Mesendoderm (in vitro differentiated cells): ENCODE data around the gene SYNM.

Source experiments
- DNase-seq: peaks from one replicate; pipeline ENCODE4 v3.0.0; 2013
- H2AK5ac ChIP-seq: 2 replicates; pipeline ENCODE4 v1.6.1; 2013; ENCODE audit warnings: low read length, inconsistent platforms
- H2BK120ac ChIP-seq: 2 replicates; pipeline ENCODE4 v1.6.1; 2013; ENCODE audit warnings: low read depth, mild to moderate bottlenecking, low read length, moderate library complexity, mixed read lengths
- H2BK15ac ChIP-seq: replicated peaks from 2 replicates; pipeline ENCODE4 v1.6.1; 2013; ENCODE audit warnings: low read depth, mild to moderate bottlenecking, moderate library complexity
- H2BK5ac ChIP-seq: 2 replicates; pipeline ENCODE4 v1.6.1; 2013; ENCODE audit warnings: low read length, inconsistent platforms
- H3K18ac ChIP-seq: 2 replicates; pipeline ENCODE4 v1.6.1; 2013; ENCODE audit warnings: mild to moderate bottlenecking, low read length, mixed read lengths
- H3K23ac ChIP-seq: one replicate; pipeline ENCODE4 v1.6.1; 2013; ENCODE audit warnings: low read length
- H3K27ac ChIP-seq: 2 replicates; pipeline ENCODE4 v1.5.1; 2013; ENCODE audit warnings: low read depth, mild to moderate bottlenecking, inconsistent platforms, low read length, moderate library complexity
- H3K27me3 ChIP-seq: 2 replicates; pipeline ENCODE4 v1.6.1; 2013; ENCODE audit warnings: low read length, control low read depth, mild to moderate bottlenecking, inconsistent platforms; ENCODE audit not compliant: insufficient read depth, poor library complexity
- H3K36me3 ChIP-seq: 2 replicates; pipeline ENCODE4 v1.6.1; 2013; ENCODE audit warnings: low read length, inconsistent platforms; ENCODE audit not compliant: control insufficient read depth, insufficient read depth
- H3K4ac ChIP-seq: one replicate; pipeline ENCODE4 v1.6.1; 2013; ENCODE audit warnings: low read depth, mild to moderate bottlenecking, low read length, moderate library complexity
- H3K4me1 ChIP-seq: 2 replicates; pipeline ENCODE4 v1.6.1; 2013; ENCODE audit warnings: low read depth, low read length, inconsistent platforms; ENCODE audit not compliant: control insufficient read depth
- H3K4me2 ChIP-seq: 2 replicates; pipeline ENCODE4 v1.6.1; 2013; ENCODE audit warnings: low read length
- H3K4me3 ChIP-seq: 2 replicates; pipeline ENCODE4 v1.5.1; 2013; ENCODE audit warnings: mild to moderate bottlenecking, low read length
- H3K56ac ChIP-seq: one replicate; pipeline ENCODE4 v1.6.1; 2013; ENCODE audit warnings: low read length
- H3K79me1 ChIP-seq: 2 replicates; pipeline ENCODE4 v1.6.1; 2013; ENCODE audit warnings: low read length, inconsistent platforms
- H3K79me2 ChIP-seq: 2 replicates; pipeline ENCODE4 v1.6.1; 2013; ENCODE audit warnings: mild to moderate bottlenecking, low read length; ENCODE audit not compliant: control insufficient read depth, insufficient read depth
- H3K9ac ChIP-seq: 2 replicates; pipeline ENCODE4 v1.6.1; 2013; ENCODE audit warnings: low read length, inconsistent platforms
- H4K5ac ChIP-seq: one replicate; pipeline ENCODE4 v1.6.1; 2013; ENCODE audit warnings: low read length
- H4K8ac ChIP-seq: one replicate; pipeline ENCODE4 v1.6.1; 2013; ENCODE audit warnings: low read depth, mild to moderate bottlenecking, control low read depth, low read length, moderate library complexity
- WGBS: extraction: QIAGEN DNeasy Blood & Tissue Kit; methylation state at CpG from one replicate; pipeline ENCODE4 v1.1.7; 2013; ENCODE audit warnings: low lambda C conversion rate, missing lambda C conversion rate; ENCODE audit not compliant: insufficient coverage; ENCODE audit errors: extremely low coverage; 5-methylcytosine and 5-hydroxymethylcytosine counted together

The SYNM gene

GRCh38 chr15:99163271-99164062 is 58.6 kb downstream of the SYNM start:
- H4K8ac ChIP-seq, result no peak overlapping the region
- no peaks in the 10 kb centered on the region for H3K79me1 ChIP-seq
- no CpG with 5 or more reads among the region's 4 CpGs for WGBS
- no peak overlapping the region for H3K4me3 ChIP-seq
- no peak overlapping the region for H3K9ac ChIP-seq
- no peak overlapping the region for H3K23ac ChIP-seq
- no peak overlapping the region for H2BK120ac ChIP-seq
- no peak overlapping the region for H3K56ac ChIP-seq
- no peak overlapping the region for H3K27ac ChIP-seq
- no peak overlapping the region for H3K4ac ChIP-seq
- H3K79me2 ChIP-seq, result no peaks in the 10 kb centered on the region
- no peak overlapping the region for H3K18ac ChIP-seq
- DNase-seq, result no peak
- H4K5ac ChIP-seq, result no peak overlapping the region
- H3K36me3 ChIP-seq, result no peaks in the 10 kb centered on the region
- H3K4me1 ChIP-seq, result no peaks in the 10 kb centered on the region
- H3K4me2 ChIP-seq, result no peak overlapping the region
- no peaks in the 10 kb centered on the region for H3K27me3 ChIP-seq
- no peak overlapping the region for H2BK5ac ChIP-seq
- H2AK5ac ChIP-seq, result no peak overlapping the region
- H2BK15ac ChIP-seq, result no peak overlapping the region

DNA sequence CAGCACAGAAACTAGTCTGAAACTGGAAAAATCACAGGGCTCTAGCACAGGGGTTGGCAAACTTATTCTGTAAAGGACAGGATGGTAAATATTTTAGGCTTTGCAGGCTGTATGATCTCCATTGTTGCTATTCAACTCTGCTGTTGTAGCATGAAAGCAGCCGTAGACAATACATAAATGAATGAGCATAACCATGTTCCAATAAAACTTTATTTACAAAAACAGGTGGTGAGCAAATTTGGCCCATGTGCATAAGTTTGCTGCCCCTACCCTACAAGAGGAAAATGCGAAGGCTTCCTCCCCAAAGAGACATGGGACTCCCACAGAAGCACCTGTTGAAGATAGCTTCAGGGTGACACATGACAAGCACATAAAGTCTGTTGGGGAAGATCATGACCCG is 59.2 kb downstream of the SYNM start:
- no peak for DNase-seq
- Histone ChIP-seq H2BK5ac (no peak overlapping the region), H3K23ac (no peak overlapping the region)

DNA sequence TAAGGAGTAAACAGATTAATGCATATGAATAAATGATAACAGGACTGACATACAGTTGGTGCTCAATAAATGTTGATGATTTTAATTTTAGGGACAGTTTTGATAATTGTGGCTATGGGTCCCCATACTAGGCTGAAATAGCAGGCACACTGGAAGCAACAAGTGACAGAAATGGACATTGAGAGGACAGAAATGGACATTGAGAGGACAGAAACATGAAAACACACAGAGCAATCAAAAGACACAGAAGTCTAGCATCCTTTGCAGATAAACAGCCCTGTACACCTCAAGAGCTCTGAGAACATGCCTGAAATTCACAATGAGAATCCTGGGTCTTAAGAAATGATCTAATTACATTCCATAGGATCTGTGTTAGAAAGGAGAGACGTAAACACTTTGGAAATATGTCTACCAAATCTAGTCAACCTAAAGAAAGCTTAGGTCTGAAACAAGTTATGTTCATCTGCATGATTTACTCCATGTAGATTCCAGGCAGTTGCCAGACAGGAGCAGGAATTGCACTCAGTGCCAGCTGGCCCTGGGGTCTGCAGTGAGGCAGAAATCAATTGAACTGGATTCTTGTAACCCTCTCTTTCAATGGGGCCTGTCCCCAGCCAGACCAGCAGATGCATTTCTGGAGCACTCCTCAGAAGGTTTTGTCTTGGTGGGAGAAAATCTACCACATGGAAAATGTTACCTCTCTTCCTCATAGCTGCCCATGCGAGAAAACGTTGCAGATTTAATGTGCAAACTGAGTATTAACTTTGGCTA is 60.3 kb downstream of the SYNM start:
- Histone ChIP-seq H4K5ac (no peak overlapping the region), H2BK15ac (no peak overlapping the region), H3K18ac (no peak overlapping the region), H3K79me2 (no peaks in the 10 kb centered on the region), H2BK120ac (no peak overlapping the region), H3K9ac (no peak overlapping the region), H3K4me1 (no peaks in the 10 kb centered on the region), H3K27me3 (no peaks in the 10 kb centered on the region), H3K4me3 (no peak overlapping the region), H3K4me2 (no peak overlapping the region), H3K27ac (no peak overlapping the region), H3K79me1 (no peaks in the 10 kb centered on the region), H3K36me3 (no peaks in the 10 kb centered on the region), H3K23ac (no peak overlapping the region), H2BK5ac (no peak overlapping the region), H3K56ac (no peak overlapping the region), H3K4ac (no peak overlapping the region), H2AK5ac (no peak overlapping the region), H4K8ac (no peak overlapping the region)
- WGBS, result no CpG with 5 or more reads among the region's 3 CpGs
- DNase-seq, result no peak

More for the DNA sequence above, 59.2 kb downstream of the SYNM start:
- H3K4me2 ChIP-seq, result no peak overlapping the region
- H3K4me3 ChIP-seq, result no peak overlapping the region
- no peak overlapping the region for H3K27ac ChIP-seq
- no peak overlapping the region for H3K18ac ChIP-seq
- no peak overlapping the region for H4K8ac ChIP-seq
- no peak overlapping the region for H2BK15ac ChIP-seq
- H2AK5ac ChIP-seq, result no peak overlapping the region
- no peak overlapping the region for H4K5ac ChIP-seq
- no peak overlapping the region for H3K9ac ChIP-seq
- H2BK120ac ChIP-seq, result no peak overlapping the region
- no peaks in the 10 kb centered on the region for H3K79me2 ChIP-seq
- no CpG with 5 or more reads among the region's 3 CpGs for WGBS
- no peaks in the 10 kb centered on the region for H3K27me3 ChIP-seq
- H3K4ac ChIP-seq, result no peak overlapping the region
- no peaks in the 10 kb centered on the region for H3K4me1 ChIP-seq
- H3K36me3 ChIP-seq, result no peaks in the 10 kb centered on the region
- H3K79me1 ChIP-seq, result no peaks in the 10 kb centered on the region
- no peak overlapping the region for H3K56ac ChIP-seq

DNA sequence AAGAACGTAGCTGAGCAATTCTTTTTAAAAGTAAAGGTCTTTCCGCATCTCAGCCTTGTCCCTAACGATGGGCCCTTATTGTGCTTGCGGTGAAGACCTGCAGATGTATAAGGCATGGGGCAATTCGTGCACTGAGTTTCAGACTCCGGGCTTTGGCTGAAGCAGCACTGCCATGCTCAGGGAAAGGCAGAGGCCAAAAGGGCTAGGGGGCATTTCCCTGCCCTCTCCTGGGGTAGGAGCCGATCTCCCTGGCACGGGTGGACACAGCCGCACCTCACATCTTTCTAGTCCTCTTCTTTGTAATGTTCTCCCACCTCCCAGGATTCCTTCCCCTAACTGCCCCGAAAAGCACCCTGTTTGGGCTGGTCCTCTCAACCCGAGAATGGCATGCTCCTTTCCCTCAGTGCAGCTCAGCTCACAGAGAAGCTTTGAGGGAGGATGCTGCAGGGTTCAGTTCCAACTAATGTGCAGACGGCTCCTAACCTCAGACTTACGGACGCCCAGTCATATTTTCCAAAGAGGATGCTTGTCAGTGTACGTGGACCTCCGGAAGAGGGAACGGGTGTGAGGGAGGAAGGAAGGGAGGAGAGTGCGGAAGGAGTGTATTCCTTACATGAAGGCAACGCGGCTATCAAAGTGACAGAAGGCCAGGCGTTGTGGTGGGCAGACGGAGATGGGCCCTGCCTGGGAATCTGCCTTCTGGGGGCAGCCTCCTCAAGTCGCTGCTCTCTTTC is 61.2 kb downstream of the SYNM start:
- Histone ChIP-seq H3K4ac (no peak overlapping the region), H3K4me3 (no peak overlapping the region), H2AK5ac (no peak overlapping the region), H2BK120ac (no peak overlapping the region), H3K79me1 (no peaks in the 10 kb centered on the region), H3K18ac (no peak overlapping the region), H3K9ac (no peak overlapping the region), H4K5ac (no peak overlapping the region), H4K8ac (no peak overlapping the region), H3K27ac (no peak overlapping the region), H3K23ac (no peak overlapping the region), H2BK15ac (no peak overlapping the region), H2BK5ac (no peak overlapping the region), H3K4me1 (no peaks in the 10 kb centered on the region), H3K79me2 (no peaks in the 10 kb centered on the region), H3K4me2 (no peak overlapping the region), H3K56ac (no peak overlapping the region), H3K27me3 (no peaks in the 10 kb centered on the region), H3K36me3 (no peaks in the 10 kb centered on the region)
- no CpG with 5 or more reads among the region's 23 CpGs for WGBS
- DNase-seq, result no peak

GRCh38 chr15:99167201-99167600 is 62.3 kb downstream of the SYNM start:
- H2AK5ac ChIP-seq, result no peak overlapping the region
- DNase-seq, result no peak
- no peaks in the 10 kb centered on the region for H3K27me3 ChIP-seq
- no peak overlapping the region for H2BK120ac ChIP-seq
- H3K9ac ChIP-seq, result no peak overlapping the region
- H3K18ac ChIP-seq, result no peak overlapping the region
- H3K4me1 ChIP-seq, result no peaks in the 10 kb centered on the region
- no peak overlapping the region for H3K4me2 ChIP-seq
- H3K4ac ChIP-seq, result no peak overlapping the region
- H4K5ac ChIP-seq, result no peak overlapping the region
- no peak overlapping the region for H4K8ac ChIP-seq
- no CpG with 5 or more reads among the region's 5 CpGs for WGBS
- H3K79me1 ChIP-seq, result no peaks in the 10 kb centered on the region
- H3K36me3 ChIP-seq, result no peaks in the 10 kb centered on the region
- H3K27ac ChIP-seq, result no peak overlapping the region
- H2BK5ac ChIP-seq, result no peak overlapping the region
- H3K4me3 ChIP-seq, result no peak overlapping the region
- no peak overlapping the region for H3K23ac ChIP-seq
- H2BK15ac ChIP-seq, result no peak overlapping the region
- no peaks in the 10 kb centered on the region for H3K79me2 ChIP-seq
- no peak overlapping the region for H3K56ac ChIP-seq
